ENCODE data around the gene USP34. TPM values are rescaled to one million over a fixed set of nuclear protein-coding genes. Genes with fewer than 3 reads are reported as not detected.
"Not testable (repeated sequence)": the region's sequence is repeated elsewhere in the genome, so short reads cannot be mapped to it uniquely, and the experiment has no call there.

USP34 gene
- total RNA-seq, 1 donor = 154 TPM

GRCh38 chr2:61167579-61167978 lies 303.3 kb downstream of the USP34 start:
- no peak overlapping the region for H3K4me3 ChIP-seq (ENCODE audit: low read depth, low read length)
- TF ChIP-seq CTCF (IDR thresholded peaks at IDR 0.05; ENCODE audit: insufficient read depth, low read depth, low read length) = no peak
- DNase-seq (ENCODE audit: low read depth) = no peak

- TF ChIP-seq CTCF (IDR thresholded peaks at IDR 0.05; ENCODE audit: insufficient read depth, low read depth, low read length) = peak; percentile 13
- DNase-seq (ENCODE audit: low read depth) = peak; percentile 40
- no peak overlapping the region for H3K4me3 ChIP-seq (ENCODE audit: low read depth, low read length)
Measured at GRCh38 chr2:61165946-61166345, 304.9 kb downstream of the USP34 start.

DNA sequence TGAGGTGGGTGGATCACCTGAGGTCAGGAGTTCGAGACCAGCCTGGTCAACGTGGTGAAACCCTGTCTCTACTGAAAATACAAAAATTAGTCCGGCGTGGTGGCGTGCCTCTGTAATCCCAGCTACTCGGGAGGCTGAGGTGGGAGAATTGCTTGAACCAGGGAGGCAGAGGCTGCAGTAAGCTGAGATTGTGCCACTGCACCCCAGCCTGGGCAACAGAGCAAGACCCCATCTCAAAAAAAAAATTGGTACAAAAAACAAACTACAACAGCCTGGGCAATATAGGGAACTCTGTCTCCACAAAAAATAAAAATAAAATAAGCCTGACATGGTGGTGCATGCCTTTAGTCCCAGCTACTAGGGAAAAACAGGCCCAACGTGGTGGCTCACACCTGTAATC lies 305.8 kb downstream of the USP34 start:
- DNase-seq (ENCODE audit: low read depth); H3K4me3 ChIP-seq (ENCODE audit: low read depth, low read length): not testable (repeated sequence)

DNA sequence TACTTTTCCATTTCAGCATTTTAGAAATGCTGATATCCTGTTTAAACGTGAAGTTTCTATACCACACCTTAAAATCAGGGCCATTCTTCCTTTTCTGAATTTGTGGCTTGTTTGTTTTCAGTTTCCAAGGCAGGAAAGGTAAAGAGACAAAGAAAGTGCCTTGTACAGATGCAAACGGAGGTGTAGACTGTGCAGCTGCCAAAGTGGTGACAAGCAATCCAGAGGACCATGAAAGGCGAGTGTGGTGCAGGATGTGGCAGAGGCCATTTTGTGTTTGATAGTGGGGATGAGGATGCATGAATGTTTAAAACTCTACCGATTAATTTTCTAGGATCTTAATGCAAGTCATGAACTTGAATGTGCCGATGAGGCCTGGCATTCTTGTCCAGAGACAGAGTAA lies 308.2 kb downstream of the USP34 start:
- no peak for DNase-seq (ENCODE audit: low read depth)
- H3K4me3 ChIP-seq (ENCODE audit: low read depth, low read length) = no peak overlapping the region
- no peak for TF ChIP-seq CTCF (IDR thresholded peaks at IDR 0.05; ENCODE audit: insufficient read depth, low read depth, low read length)

- no peak for DNase-seq (ENCODE audit: low read depth)
- no peak within 1 kb of the TSS for H3K4me3 ChIP-seq (ENCODE audit: low read depth, low read length)
- no peak for TF ChIP-seq CTCF (IDR thresholded peaks at IDR 0.05; ENCODE audit: insufficient read depth, low read depth, low read length)
Measured at GRCh38 chr2:61161888-61162287, 309.0 kb downstream of the USP34 start, which contains the start of gene C2orf74. C2orf74 (plus strand) TSS chr2:61162188; CDS start chr2:61162515, 327 bp downstream.

DNA sequence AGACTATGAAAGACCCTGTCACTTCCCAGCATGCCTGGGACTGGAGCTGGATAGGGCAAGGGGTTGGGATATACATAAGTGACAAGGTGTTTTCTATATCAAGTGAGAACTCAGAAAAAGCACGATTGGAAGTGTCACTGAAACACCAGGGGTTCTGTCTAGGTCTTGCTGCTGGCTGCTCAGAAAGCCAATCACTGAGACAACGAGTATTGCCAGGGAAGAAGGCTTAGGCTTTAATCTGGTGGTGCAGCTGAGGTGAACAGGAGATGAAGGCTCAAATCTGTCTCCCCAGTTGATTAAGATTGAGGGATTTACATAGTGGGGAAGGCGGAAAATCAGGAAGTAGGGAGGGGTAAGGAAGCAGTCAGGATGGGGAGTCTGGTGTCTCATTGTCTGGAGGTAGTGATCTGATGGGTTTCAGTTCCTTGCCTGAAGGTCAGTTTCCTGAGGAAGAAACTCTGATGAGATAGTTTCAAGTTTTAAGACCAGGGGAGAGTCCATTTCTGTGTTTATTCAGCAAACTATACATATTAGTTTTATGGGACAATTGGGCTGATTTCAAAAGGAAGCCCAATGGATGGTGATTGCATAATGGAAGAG lies 312.4 kb downstream of the USP34 start:
- H3K4me3 ChIP-seq (ENCODE audit: low read depth, low read length) = no peak overlapping the region
- TF ChIP-seq CTCF (IDR thresholded peaks at IDR 0.05; ENCODE audit: insufficient read depth, low read depth, low read length) = no peak
- DNase-seq (ENCODE audit: low read depth) = no peak

DNA sequence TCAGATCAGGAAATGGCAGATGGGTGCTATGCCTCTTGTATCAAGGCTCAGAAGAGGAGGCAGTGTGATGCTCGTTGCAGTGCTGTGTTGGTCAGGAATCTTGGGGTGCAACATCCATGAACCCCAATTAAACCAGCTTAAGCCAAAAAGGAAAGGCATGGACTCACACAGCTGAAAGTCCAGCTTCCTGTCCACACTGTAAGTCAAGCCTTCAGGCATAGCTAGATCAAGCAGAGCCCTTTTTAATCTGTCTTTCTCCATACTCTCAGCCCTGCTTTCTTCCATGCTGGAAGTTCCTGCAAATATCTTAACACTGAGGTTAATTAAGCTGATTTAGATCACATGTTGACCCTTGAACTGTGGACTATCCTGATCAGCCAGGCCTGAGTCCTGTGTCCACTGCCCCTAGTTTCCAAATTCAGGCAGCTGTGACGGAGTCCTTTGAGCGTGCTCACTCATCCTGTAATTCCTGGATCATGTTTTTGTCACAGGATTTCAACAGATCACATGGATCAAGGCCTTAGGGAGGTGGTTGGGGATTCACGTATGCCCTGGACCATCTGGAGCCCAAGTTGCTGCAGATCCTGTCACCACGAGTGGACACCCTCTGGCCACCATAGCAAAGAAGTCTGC lies 313.4 kb downstream of the USP34 start:
- DNase-seq (ENCODE audit: low read depth) = no peak
- no peak for TF ChIP-seq CTCF (IDR thresholded peaks at IDR 0.05; ENCODE audit: insufficient read depth, low read depth, low read length)
- H3K4me3 ChIP-seq (ENCODE audit: low read depth, low read length) = no peak overlapping the region
